HG02678 (cell line): Measurements from ENCODE around the gene SRRM3.
"Not testable (repeated sequence)": the region's sequence is repeated elsewhere in the genome, so short reads cannot be mapped to it uniquely, and the experiment has no call there.

Source experiments
- ATAC-seq: cut with Tn5 transposase; IDR thresholded peaks from one replicate; pipeline ENCODE4 v1.9.1; 2021; ENCODE audit warnings: mild to moderate bottlenecking, moderate library complexity; ENCODE audit not compliant: unreplicated experiment

Gene SRRM3

DNA sequence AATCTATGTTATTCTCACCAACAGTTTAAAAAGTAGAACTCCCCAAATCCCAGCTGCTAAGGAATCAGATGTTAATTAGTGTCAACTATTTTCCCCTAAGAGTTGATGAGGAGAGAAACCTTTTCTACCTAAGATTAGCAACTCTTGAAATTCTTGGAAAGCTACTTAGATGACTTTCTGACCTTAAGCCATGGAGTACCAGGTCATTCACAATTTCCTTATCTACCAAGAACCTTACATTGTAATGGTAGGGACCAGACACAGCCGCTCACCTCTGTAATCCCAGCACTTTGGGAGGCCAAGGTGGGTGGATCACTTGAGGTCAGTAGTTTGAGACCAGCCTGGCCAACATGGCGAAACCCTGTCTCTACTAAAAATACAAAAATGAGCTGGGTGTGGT lies 133.7 kb downstream of the SRRM3 start:
- ATAC-seq: not testable (repeated sequence)

GRCh38 chr7:76336094-76336493 lies 134.4 kb downstream of the SRRM3 start:
- ATAC-seq: no peak
